ENCODE data around the gene LMTK3.

The LMTK3 gene

DNA sequence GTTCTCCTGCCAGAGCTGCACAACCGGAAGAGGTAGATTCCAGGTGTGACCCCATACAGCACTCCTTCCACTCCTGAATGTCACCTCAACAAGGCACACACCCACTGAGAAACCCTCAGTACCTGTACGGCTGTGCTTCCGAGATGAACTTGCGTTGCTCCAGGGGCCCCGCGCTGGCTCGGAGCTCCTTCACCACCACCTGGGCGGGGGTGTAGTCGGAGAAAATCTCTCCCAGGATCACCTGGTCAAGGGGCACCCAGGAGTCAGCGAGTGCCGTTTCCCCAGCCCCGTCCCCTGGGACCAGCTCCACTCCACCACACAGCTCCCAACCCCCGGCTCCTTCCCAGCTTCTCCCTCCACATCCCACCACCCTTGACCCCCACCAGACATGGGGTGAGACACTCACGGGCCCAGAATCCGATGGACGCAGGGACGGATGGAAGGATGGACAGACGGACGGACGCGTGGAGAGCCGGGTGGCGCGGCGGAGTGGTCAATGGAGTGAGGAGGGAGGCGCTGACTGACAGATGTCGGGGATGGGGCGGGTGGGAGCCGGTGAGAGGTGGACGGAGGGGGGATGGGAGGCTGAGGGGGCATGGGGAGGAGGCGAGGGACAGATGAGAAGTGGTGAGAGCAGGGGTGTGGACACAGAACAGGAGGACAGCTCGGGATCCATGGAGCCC is 2.8 kb downstream of the LMTK3 start:
- no peak for DNase-seq (ENCODE audit: low read depth)

DNA sequence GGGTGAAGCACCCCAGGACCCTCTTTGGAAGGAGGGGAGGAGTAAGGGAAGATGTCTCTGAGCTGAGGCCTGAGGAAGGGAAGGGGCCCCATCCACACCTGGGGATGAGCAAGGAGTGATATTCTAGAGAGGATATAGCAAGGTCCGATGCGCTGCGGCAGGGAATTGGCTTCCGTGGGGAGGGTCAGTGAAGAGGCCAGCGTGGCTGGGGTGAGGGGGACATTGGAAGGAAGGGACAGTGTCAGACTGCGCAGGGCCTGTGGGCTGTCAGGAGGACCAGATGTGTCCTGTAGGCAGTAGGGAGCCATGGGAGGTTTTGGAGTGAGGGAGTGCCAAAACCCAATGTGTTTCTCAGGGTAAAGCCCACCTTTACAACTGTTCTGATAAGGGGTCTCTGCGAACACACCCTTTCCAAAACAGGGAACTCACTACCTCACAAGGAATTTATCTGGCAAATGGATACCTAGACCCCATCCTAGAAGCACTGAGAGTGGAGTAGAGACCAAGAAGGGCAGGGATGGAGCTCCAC is 3.7 kb downstream of the LMTK3 start:
- no peak for DNase-seq (ENCODE audit: low read depth)

GRCh38 chr19:48506138-48506733 is 5.4 kb downstream of the LMTK3 start:
- DNase-seq (ENCODE audit: low read depth), result no peak

- no peak for DNase-seq (ENCODE audit: low read depth)
Measured at GRCh38 chr19:48502350-48503018, 9.2 kb downstream of the LMTK3 start.

- peak; percentile 64 for DNase-seq (ENCODE audit: low read depth)
Measured at GRCh38 chr19:48501494-48502349, 9.9 kb downstream of the LMTK3 start.

GRCh38 chr19:48500830-48501493 is 10.7 kb downstream of the LMTK3 start:
- no peak for DNase-seq (ENCODE audit: low read depth)

DNA sequence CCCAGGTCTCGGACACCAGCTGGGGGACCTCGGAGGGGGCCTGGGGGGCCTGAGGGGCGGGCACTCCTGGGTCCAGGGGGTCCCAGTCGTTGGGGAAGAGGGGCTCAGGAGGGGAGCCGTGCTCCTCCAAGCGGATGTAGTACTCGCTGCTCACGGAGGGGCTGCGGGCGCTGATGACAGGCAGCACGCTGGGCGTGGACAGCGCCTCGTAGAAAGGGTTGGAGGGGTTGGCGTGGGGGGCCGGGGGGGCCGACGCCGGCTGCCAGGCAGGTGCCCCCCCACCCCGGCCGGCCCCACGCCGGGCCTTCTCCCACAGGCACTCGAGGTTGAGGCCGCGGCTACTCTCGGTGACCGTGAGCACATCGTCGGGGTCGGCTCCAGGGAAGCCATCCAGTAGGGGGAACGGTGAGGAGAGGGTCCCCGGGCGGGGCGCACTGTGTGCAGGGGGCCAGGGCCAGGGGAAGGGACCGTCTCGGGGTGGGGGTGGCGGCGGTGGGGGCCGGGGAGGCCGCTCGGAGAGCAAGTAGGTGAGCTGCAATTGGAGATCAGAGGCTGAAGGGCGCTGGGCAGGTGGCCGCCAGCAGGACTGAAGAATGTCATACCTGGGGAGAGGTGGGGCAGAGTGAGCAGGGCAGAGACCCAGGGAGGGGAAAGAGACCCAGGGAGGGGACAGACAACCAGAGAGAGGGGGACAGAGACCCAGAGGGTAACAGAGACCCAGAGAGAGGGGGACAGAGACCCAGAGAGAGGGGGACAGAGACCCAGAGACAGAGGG is 12.1 kb downstream of the LMTK3 start:
- DNase-seq (ENCODE audit: low read depth), result no peak

DNA sequence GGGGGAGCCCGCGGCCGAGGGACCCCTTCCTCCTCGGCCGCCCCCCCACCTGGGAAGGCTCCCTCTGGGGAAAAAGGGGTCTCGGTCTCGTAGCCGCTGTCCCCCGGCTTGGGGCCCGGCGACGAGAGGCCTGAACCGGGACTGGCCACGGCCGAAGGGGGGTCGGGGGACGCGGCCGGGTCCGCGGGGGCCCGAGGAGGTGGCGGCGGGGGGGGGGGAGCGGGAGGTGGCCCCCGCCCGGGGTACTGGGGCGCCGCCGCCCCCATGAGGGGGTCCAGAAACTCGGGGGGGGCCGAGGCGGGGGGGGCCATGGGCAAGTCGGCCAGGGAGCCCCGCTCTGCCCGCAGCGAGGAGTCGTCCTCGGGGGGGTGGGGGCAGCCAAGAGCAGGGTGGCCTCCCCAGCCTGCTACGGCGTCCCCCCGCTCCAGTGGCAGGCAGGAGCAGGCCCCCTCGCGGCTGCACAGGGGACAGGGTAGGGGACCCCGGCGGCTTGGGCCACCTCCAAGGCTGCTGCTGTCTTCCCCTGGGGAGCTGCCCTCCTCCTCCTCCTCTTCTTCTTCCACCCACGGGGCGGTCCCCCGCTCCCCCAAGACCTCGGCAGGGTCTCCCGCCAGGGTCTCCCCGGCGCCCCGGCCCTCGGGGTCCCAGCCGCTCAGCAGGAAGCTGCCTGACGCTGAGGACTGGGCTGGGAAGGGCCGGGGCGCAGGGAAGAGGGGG is 12.9 kb downstream of the LMTK3 start:
- DNase-seq (ENCODE audit: low read depth), result no peak

- DNase-seq (ENCODE audit: low read depth), result no peak
Measured at GRCh38 chr19:48497728-48498594, 13.7 kb downstream of the LMTK3 start.

DNA sequence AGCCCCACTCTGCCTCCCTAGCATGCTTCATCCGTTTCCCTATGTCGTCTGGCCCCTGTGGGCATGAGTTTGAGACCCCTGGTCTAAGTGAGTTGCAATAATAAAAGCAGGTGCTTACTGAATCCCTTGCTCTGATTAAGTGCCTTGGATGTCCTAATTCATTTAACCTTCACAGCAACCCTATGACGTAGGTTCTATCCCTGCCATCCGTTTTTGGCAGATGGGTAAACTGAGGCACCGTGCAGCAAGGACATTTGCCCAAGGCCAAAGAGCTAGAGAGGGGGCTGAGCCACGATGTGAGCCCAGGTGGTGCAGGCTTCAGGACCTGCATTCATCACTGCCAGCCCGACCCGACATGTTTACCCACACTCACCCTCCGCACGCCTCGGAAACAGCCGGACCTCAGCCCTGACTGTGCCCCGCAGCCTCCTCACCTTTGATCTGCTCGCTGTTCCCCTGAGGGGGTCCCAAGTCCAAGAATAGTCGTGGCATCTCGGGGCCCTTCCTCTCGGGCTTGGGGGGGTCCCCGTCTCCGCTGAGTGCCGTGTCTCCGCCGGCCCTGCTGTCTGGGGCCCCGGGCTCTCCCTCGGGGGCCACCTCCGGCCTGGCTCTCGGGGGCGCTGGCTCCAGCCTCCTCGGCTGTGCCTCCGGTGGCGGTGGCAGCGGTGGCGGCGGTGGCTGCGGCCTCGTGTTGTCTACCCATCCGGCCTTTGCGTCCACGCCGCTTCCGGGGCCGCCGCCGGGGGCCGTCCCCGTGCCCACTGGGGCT is 14.5 kb downstream of the LMTK3 start:
- no peak for DNase-seq (ENCODE audit: low read depth)

DNA sequence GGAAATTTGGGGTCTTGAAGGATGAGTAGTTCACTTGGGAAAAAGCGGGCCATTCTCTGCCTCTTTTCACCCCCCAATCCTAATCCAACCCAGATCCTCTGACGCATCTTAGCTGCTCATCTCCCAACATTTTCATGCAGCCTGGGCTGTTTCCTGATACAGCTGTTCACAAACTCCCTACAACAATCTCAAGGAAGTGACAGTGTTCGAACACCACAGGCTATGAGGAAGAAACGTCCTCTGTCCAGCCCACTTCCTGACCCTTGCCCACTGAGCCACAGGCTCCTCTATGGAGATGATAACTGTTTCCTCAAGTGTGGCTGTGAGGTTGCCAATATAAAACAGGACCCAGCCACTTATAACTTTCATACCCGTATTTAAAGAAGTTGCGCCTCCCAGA is 16.2 kb downstream of the LMTK3 start:
- DNase-seq (ENCODE audit: low read depth), result no peak

DNA sequence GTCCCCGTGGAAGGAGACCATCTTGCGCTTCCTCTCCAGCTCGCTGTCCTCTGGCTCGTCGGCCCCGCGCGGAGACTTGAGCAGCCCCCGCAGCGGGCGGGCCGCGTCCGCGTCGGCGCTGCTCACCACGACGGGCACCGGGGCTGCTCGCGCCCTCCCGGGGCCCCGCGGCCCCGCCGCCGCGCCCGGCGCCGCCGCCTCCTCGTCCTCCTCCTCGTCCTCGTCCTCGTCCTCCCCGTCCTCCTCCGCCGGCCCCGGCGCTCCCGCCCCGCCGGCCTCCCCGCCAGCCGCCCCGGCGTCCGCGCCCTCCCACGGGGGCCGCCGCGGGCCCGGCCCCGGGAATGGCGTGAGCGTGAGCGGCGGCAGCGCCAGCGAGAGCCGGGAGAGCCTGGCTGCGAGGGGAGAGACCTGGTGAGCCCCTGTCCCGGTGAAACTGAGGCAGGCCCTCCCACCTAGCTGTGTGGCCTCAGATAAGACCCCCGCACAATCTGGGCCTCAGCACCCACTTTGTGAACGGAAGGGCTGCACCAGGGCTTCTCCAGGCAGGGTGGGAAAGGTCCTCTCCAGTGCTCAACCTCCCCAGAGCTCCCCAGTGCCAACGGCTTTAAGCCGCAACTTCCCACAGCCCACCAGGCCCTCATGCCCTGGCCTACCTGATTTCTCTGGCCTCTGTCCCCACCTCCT is 17.8 kb downstream of the LMTK3 start:
- DNase-seq (ENCODE audit: low read depth), result no peak

- DNase-seq (ENCODE audit: low read depth), result peak; percentile 86
Measured at GRCh38 chr19:48492925-48493717, 18.5 kb downstream of the LMTK3 start.

DNA sequence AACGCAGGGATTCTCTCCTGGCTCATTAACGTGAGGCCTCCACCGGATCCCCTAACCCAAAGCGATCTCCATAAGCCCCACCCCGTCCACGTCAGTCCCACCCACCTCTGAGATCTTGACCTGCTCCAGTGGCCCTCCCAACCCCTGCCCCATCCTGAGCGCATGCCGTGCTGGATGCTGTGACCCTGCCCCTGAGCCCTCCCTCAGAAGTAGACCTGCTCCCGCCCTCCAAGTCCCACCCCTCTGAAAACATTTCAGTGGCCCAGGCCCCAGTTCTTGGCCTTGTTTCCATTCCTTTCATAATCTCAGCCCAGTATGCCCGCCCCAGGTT is 19.9 kb downstream of the LMTK3 start:
- DNase-seq (ENCODE audit: low read depth), result no peak

GRCh38 chr19:48490981-48491792 is 20.4 kb downstream of the LMTK3 start:
- DNase-seq (ENCODE audit: low read depth), result peak; percentile 43

- DNase-seq (ENCODE audit: low read depth), result peak; percentile 85
Measured at GRCh38 chr19:48489608-48490216, 21.9 kb downstream of the LMTK3 start.

All from activated T-cell treated with anti-CD3 and anti-CD28 coated beads for 48 hours (primary cell).